Stomach (tissue), 4 donors: Measurements from ENCODE around the gene RCAN1.

Experiments
- EP300 ChIP-seq: sonication (generic); formaldehyde crosslinking; IDR thresholded peaks from one replicate; pipeline ENCODE4 v1.6.1; 2017; ENCODE audit warnings: antibody characterized with exemption
- POLR2A ChIP-seq, 4 donors: fragments of 450-650 bp; IDR thresholded peaks; one replicate each; pipeline ENCODE4 v1.6.1; 2016; ENCODE audit warnings: antibody characterized with exemption in 4 of 4, control low read depth in 2 of 4, mild to moderate bottlenecking in 1 of 4, moderate library complexity in 1 of 4
- POLR2AphosphoS5 ChIP-seq, 3 donors: sonication (generic); formaldehyde crosslinking; IDR thresholded peaks; one replicate each; pipeline ENCODE4 v1.6.1; 2016; ENCODE audit warnings: antibody characterized with exemption in 3 of 3
- TF ChIP-seq, protein P1 (sequence below), 7 experiments: fragments of 450-650 bp in 4 of 7; fragments of 200-600 bp in 3 of 7; sonication (generic) in 3 of 7; IDR thresholded peaks; one replicate each; pipeline ENCODE4 v1.5.1; 2016 to 2019; ENCODE audit warnings: antibody characterized with exemption in 7 of 7, control low read depth in 2 of 7, mild to moderate bottlenecking in 1 of 7

DNA sequence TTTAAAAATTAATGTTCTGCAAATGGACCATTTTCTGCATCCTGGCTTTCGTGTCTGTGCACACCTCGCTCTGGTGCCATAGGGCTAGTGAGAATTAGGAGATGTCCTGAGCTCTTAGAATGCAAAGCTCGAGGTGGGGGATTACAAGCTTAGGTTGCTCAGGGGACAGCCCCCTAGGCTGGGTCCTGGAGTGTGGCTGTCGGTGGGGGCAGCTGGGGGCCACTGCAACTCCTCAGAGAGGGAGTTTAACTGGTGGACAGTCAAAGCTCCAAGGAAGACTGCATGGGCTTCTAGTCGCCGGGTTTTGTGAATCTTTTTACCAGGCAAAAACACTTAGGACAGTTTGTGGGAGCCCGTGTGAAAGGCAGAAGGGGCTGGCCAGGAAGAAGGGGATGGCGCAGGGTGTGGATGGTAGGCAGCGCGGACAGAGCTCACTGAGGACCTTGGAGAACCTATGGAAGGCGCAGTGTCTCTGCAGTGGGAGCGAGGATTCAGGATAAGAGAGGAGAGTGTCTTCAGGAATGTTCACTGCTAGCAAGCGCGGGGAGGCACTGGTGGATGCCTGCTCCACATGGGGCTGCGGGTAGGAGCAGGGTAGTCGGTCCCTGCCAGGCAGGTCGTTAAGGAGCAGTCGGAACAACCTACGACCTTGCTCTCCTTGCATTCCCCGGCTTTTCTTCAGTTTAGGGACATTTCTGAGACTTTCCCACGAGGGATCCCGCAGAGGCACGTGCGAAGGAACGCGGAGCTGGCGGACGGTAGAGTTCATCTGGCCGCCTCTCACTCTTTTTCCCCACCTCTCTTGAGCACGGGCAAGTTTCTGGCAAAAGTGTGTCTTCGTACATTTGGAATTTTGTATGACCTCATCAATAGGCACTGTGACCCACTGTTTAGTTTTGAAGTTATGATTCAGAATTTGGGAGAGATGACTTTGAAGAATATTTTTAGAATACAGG is 90.0 kb downstream of the RCAN1 start:
- TF ChIP-seq, protein P1, sequence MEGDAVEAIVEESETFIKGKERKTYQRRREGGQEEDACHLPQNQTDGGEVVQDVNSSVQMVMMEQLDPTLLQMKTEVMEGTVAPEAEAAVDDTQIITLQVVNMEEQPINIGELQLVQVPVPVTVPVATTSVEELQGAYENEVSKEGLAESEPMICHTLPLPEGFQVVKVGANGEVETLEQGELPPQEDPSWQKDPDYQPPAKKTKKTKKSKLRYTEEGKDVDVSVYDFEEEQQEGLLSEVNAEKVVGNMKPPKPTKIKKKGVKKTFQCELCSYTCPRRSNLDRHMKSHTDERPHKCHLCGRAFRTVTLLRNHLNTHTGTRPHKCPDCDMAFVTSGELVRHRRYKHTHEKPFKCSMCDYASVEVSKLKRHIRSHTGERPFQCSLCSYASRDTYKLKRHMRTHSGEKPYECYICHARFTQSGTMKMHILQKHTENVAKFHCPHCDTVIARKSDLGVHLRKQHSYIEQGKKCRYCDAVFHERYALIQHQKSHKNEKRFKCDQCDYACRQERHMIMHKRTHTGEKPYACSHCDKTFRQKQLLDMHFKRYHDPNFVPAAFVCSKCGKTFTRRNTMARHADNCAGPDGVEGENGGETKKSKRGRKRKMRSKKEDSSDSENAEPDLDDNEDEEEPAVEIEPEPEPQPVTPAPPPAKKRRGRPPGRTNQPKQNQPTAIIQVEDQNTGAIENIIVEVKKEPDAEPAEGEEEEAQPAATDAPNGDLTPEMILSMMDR (IDR thresholded peaks at IDR 0.05), result no peak
- TF ChIP-seq POLR2A (IDR thresholded peaks at IDR 0.05) (no peak), POLR2AphosphoS5 (IDR thresholded peaks at IDR 0.05) (peak in 1 of 3 donors; percentile 10), EP300 (no peak)
